ENCODE results near the gene ESR1.

ESR1 gene

DNA sequence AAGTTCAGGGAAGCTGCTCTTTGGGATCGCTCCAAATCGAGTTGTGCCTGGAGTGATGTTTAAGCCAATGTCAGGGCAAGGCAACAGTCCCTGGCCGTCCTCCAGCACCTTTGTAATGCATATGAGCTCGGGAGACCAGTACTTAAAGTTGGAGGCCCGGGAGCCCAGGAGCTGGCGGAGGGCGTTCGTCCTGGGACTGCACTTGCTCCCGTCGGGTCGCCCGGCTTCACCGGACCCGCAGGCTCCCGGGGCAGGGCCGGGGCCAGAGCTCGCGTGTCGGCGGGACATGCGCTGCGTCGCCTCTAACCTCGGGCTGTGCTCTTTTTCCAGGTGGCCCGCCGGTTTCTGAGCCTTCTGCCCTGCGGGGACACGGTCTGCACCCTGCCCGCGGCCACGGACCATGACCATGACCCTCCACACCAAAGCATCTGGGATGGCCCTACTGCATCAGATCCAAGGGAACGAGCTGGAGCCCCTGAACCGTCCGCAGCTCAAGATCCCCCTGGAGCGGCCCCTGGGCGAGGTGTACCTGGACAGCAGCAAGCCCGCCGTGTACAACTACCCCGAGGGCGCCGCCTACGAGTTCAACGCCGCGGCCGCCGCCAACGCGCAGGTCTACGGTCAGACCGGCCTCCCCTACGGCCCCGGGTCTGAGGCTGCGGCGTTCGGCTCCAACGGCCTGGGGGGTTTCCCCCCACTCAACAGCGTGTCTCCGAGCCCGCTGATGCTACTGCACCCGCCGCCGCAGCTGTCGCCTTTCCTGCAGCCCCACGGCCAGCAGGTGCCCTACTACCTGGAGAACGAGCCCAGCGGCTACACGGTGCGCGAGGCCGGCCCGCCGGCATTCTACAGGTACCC lies at the start of gene ESR1:
Gene ESR1, plus strand, starts transcription at position 170 of the 858 bp plus-strand sequence. Its CDS starts 231 bp downstream, at position 401.
- in situ Hi-C loops (cut with MboI; ENCODE audit: low sequenced_read_pairs): no loop called here

GRCh38 chr6:151760486-151760885 lies 47.0 kb upstream of the ESR1 start:
- in situ Hi-C loops (cut with MboI; ENCODE audit: low sequenced_read_pairs): loop anchor here (25.0 kb wide), 1 partner anchor 502 kb away; no protein-coding TSS in a partner anchor

GRCh38 chr6:151761851-151762250 lies 45.6 kb upstream of the ESR1 start:
- in situ Hi-C loops (cut with MboI; ENCODE audit: low sequenced_read_pairs): loop anchor here (25.0 kb wide), 1 partner anchor 500 kb away; no protein-coding TSS in a partner anchor

DNA sequence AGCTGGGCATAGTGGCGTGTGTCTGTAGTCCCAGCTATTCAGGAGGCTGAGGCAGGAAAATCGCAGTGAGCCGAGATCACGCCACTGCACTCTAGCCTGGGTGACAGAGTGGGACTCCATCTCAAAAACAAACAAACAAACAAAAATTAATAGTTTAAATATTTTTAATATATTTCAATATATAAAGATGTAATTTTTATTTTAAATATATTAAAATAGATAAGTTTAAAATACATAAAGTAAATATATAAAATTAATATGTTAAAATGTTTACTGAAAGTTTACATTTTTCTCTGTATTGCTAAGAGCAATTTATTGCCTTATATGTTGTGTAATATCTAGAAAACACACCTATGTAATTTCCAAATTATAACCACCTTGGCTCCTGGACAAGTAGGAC lies 44.7 kb upstream of the ESR1 start:
- in situ Hi-C loops (cut with MboI; ENCODE audit: low sequenced_read_pairs): loop anchor here (25.0 kb wide), 1 partner anchor 499 kb away; no protein-coding TSS in a partner anchor

DNA sequence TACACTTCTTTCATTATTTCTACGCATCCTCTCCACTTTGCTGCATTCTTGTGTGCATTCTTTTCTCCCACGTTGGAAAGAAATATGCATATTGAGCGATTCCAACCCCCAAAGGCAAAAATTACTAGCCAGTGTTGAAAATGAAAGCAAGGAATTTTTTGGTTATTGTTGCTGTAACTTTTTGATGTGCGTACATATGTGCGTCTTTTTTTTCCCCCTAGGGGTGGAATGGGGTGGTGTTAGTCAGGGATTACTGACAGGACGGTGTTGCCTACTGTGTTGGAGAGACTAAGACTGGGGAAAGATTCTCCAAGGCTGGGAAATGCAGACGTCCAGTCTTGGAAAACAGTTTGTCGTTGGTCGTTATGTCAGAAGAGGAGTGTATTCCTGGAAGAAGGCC lies 44.2 kb upstream of the ESR1 start:
- in situ Hi-C loops (cut with MboI; ENCODE audit: low sequenced_read_pairs): loop anchor here (25.0 kb wide), 1 partner anchor 499 kb away; no protein-coding TSS in a partner anchor

DNA sequence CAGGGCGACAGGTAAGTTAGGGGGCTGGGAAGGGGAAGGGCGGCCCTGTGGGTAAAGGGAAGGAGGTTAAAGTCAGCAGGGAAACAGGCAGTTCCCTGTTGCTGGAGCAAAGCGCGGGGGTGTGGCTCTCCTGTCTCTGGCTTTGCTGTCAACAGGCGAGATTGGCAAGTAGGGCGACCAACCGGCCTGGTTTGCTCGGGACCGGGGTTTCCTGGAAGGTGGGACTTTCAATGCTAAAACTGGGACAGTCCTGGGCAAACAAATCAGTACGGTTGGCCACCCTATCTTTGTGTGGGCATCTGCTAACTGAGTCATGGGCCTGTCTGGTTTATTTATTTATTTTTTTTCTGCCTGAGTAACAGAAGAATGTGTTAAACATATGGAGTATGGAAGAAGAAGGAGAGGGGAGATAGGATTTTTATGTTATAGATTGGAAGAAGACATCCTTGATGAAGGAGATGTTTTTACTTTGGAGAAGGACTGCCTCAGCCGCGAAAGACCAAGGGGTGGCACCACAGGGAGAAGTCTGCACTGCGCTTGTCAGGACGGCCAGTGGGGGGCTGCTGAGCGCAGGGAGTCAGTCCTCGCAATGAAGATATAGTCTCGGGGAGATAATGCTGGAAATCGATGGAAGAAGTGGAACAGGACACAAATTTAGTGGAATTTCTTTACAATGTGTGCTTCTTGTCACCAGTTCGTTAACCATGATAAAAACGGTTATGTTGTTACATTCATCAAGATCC lies 43.4 kb upstream of the ESR1 start:
- in situ Hi-C loops (cut with MboI; ENCODE audit: low sequenced_read_pairs): loop anchor here (25.0 kb wide), 1 partner anchor 498 kb away; no protein-coding TSS in a partner anchor

DNA sequence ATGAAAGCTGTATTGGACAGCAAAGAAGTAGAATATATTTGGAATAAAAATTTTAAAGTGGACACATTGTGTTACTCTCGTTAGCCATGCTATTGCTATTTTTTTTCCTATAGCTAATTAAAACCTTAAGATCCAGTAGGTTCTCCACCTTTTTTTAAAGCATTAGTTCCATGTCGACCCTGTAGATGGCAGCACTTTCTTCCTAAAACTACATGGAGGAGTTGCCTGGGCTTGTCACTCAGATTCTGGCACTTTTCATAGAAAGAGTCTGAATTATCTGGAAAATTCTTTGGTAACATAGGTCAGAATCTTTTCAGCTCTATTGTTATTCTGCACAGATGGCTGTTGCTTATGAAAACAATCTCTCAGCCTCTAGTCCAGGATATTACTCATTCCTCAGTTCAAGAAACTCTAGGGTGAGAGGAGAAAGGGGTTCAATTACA lies 42.0 kb upstream of the ESR1 start:
- in situ Hi-C loops (cut with MboI; ENCODE audit: low sequenced_read_pairs): loop anchor here (25.0 kb wide), 1 partner anchor 497 kb away; no protein-coding TSS in a partner anchor

- in situ Hi-C loops (cut with MboI; ENCODE audit: low sequenced_read_pairs): loop anchor here (25.0 kb wide), 1 partner anchor 490 kb away; no protein-coding TSS in a partner anchor
Measured at GRCh38 chr6:151772446-151772845, 35.0 kb upstream of the ESR1 start.

DNA sequence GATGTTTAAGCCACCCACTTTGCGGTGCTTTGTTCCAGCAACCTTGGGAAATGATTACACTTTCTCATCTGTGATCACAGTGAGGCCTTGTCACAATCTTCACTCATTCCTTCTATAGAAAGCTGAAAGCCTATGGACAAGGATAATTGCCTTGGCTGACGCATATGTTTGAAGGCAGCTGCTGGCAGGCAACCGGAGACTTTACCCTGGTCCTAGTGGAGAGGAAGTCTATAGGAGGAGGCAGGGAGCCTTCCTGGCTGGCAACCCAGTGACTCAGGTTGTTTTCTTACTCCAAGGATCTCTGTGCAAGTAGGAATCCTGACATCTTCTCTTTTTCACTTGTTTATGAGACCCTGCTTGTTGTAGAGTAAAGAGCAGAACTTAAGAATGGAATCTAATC lies 34.1 kb upstream of the ESR1 start:
- in situ Hi-C loops (cut with MboI; ENCODE audit: low sequenced_read_pairs): loop anchor here (25.0 kb wide), 1 partner anchor 489 kb away; no protein-coding TSS in a partner anchor

- in situ Hi-C loops (cut with MboI; ENCODE audit: low sequenced_read_pairs): no loop called here
Measured at GRCh38 chr6:151782560-151782959, 24.9 kb upstream of the ESR1 start.

- in situ Hi-C loops (cut with MboI; ENCODE audit: low sequenced_read_pairs): no loop called here
Measured at GRCh38 chr6:151783692-151784091, 23.8 kb upstream of the ESR1 start.

- in situ Hi-C loops (cut with MboI; ENCODE audit: low sequenced_read_pairs): no loop called here
Measured at GRCh38 chr6:151784441-151785214, 22.9 kb upstream of the ESR1 start.

- in situ Hi-C loops (cut with MboI; ENCODE audit: low sequenced_read_pairs): no loop called here
Measured at GRCh38 chr6:151796842-151797530, 10.5 kb upstream of the ESR1 start.

- in situ Hi-C loops (cut with MboI; ENCODE audit: low sequenced_read_pairs): no loop called here
Measured at GRCh38 chr6:151803743-151804142, 3.7 kb upstream of the ESR1 start.

- in situ Hi-C loops (cut with MboI; ENCODE audit: low sequenced_read_pairs): no loop called here
Measured at GRCh38 chr6:151804585-151805285, 2.7 kb upstream of the ESR1 start.

DNA sequence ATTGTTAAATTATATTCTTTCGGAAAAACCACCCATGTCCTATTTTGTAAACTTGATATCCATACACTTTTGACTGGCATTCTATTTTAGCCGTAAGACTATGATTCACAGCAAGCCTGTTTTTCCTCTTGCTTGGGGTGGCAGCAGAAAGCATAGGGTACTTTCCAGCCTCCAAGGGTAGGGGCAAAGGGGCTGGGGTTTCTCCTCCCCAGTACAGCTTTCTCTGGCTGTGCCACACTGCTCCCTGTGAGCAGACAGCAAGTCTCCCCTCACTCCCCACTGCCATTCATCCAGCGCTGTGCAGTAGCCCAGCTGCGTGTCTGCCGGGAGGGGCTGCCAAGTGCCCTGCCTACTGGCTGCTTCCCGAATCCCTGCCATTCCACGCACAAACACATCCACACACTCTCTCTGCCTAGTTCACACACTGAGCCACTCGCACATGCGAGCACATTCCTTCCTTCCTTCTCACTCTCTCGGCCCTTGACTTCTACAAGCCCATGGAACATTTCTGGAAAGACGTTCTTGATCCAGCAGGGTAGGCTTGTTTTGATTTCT lies 2.1 kb upstream of the ESR1 start:
- in situ Hi-C loops (cut with MboI; ENCODE audit: low sequenced_read_pairs): no loop called here

GRCh38 chr6:151806757-151807512 lies 547 bp upstream of the ESR1 start:
- in situ Hi-C loops (cut with MboI; ENCODE audit: low sequenced_read_pairs): no loop called here

Data from HL-60/S4 (cell line).